Measurements from ENCODE around the gene CHD6.

The CHD6 gene

GRCh38 chr20:41476446-41476845 is 141.7 kb downstream of the CHD6 start:
- no peak overlapping the region for H2AFZ ChIP-seq
- peak overlapping the region; percentile 21 for H3K4me2 ChIP-seq (ENCODE audit: low read length)
- no peak overlapping the region for H3K9ac ChIP-seq
- no peaks in the 10 kb centered on the region for H3K36me3 ChIP-seq (ENCODE audit: control insufficient read depth, insufficient read depth, low read length)
- H3K4me3 ChIP-seq (ENCODE audit: low read depth, low read length): no peak overlapping the region
- TF ChIP-seq CTCF (IDR thresholded peaks at IDR 0.05): no peak
- H3K27ac ChIP-seq: no peak overlapping the region
- no peaks in the 10 kb centered on the region for H3K79me2 ChIP-seq
- H3K27me3 ChIP-seq (ENCODE audit: control insufficient read depth, insufficient read depth, low read length): no peaks in the 10 kb centered on the region
- peaks cover 4% of the 10 kb centered on the region for H3K9me3 ChIP-seq (ENCODE audit: control insufficient read depth, low read length)
- peaks cover 10% of the 10 kb centered on the region for H3K4me1 ChIP-seq

DNA sequence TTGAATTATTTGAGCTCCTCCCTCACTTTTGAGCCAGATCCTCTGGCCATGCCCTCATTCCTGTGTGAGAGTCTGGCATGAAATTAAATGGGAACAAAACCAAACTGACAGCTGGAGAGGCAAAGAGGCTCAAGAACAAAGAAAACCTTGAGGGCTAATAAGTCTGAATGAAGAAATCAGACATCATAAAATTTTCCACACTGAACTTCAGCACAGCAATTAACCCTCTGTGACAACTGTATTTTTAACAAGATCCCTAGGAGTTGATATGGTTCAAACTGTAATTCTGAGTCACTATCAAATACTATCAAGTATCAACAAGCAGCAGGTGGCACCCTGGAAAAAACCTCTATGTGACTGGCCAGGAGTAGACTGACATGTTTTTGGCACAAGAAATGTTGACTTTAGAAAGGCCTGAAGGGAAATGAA is 142.2 kb downstream of the CHD6 start:
- no peaks in the 10 kb centered on the region for H3K36me3 ChIP-seq (ENCODE audit: control insufficient read depth, insufficient read depth, low read length)
- peaks cover 10% of the 10 kb centered on the region for H3K4me1 ChIP-seq
- H3K9ac ChIP-seq: no peak overlapping the region
- H3K9me3 ChIP-seq (ENCODE audit: control insufficient read depth, low read length): peaks cover 4% of the 10 kb centered on the region
- no peak overlapping the region for H2AFZ ChIP-seq
- H3K4me3 ChIP-seq (ENCODE audit: low read depth, low read length): no peak overlapping the region
- H3K4me2 ChIP-seq (ENCODE audit: low read length): peak overlapping the region; percentile 21
- H3K27ac ChIP-seq: no peak overlapping the region
- no peaks in the 10 kb centered on the region for H3K79me2 ChIP-seq
- H3K27me3 ChIP-seq (ENCODE audit: control insufficient read depth, insufficient read depth, low read length): no peaks in the 10 kb centered on the region
- TF ChIP-seq CTCF (IDR thresholded peaks at IDR 0.05): no peak

- Histone ChIP-seq H3K27me3 (ENCODE audit: control insufficient read depth, insufficient read depth, low read length) (no peaks in the 10 kb centered on the region), H3K9me3 (ENCODE audit: control insufficient read depth, low read length) (peaks cover 4% of the 10 kb centered on the region), H2AFZ (no peak overlapping the region), H3K79me2 (no peaks in the 10 kb centered on the region), H3K27ac (no peak overlapping the region), H3K4me1 (peaks cover 10% of the 10 kb centered on the region), H3K4me2 (ENCODE audit: low read length) (no peak overlapping the region), H3K36me3 (ENCODE audit: control insufficient read depth, insufficient read depth, low read length) (no peaks in the 10 kb centered on the region), H3K4me3 (ENCODE audit: low read depth, low read length) (no peak overlapping the region), H3K9ac (no peak overlapping the region)
- TF ChIP-seq CTCF (IDR thresholded peaks at IDR 0.05): no peak
These were observed 142.7 kb downstream of the CHD6 start for GRCh38 chr20:41475503-41475902.

DNA sequence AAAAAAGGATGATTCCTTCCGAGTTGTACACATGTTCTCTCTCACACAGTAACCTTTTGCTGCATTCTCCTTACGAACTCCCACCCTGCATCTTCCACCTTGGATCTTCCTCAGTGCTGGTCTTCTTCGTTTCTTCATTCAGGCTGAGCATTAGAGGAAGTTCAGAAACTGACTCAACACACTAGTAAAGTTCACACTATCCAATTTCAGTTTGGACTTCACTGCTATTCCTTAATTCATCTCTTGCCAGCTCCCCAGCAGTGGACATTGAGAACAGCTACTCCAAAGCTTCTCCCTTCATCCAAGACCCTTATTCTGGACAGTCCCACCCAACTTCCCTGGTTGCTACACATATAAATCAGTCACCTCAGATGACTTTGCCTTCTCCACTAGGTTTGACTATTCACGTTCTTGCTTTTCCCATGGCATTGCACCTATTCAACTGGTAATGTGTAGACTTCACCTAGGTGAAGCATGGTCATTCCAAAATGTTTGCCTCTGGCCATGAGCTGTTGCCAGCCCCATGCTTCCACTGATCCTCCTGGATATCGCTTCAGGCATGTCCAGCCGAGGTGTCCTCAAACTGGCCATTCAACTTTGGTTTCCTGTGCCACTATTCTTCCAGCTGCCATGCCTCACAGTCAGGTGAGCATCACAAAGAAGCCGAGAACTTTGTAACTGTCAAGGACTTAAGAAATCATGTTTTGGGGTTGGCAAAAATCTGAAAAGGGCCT is 147.6 kb downstream of the CHD6 start:
- no peaks in the 10 kb centered on the region for H3K9me3 ChIP-seq (ENCODE audit: control insufficient read depth, low read length)
- H3K4me3 ChIP-seq (ENCODE audit: low read depth, low read length): no peak overlapping the region
- peaks cover under 1% of the 10 kb centered on the region for H3K4me1 ChIP-seq
- no peak overlapping the region for H3K4me2 ChIP-seq (ENCODE audit: low read length)
- H3K27ac ChIP-seq: peak overlapping the region; percentile 4
- no peak for TF ChIP-seq CTCF (IDR thresholded peaks at IDR 0.05)
- H3K9ac ChIP-seq: no peak overlapping the region
- no peak overlapping the region for H2AFZ ChIP-seq
- no peaks in the 10 kb centered on the region for H3K79me2 ChIP-seq
- no peaks in the 10 kb centered on the region for H3K27me3 ChIP-seq (ENCODE audit: control insufficient read depth, insufficient read depth, low read length)
- H3K36me3 ChIP-seq (ENCODE audit: control insufficient read depth, insufficient read depth, low read length): no peaks in the 10 kb centered on the region

GRCh38 chr20:41469868-41470267 is 148.3 kb downstream of the CHD6 start:
- Histone ChIP-seq H3K9me3 (ENCODE audit: control insufficient read depth, low read length) (no peaks in the 10 kb centered on the region), H3K27me3 (ENCODE audit: control insufficient read depth, insufficient read depth, low read length) (no peaks in the 10 kb centered on the region), H3K4me3 (ENCODE audit: low read depth, low read length) (no peak overlapping the region), H3K4me2 (ENCODE audit: low read length) (no peak overlapping the region), H2AFZ (no peak overlapping the region), H3K36me3 (ENCODE audit: control insufficient read depth, insufficient read depth, low read length) (no peaks in the 10 kb centered on the region), H3K9ac (no peak overlapping the region), H3K27ac (peak overlapping the region; percentile 4), H3K79me2 (no peaks in the 10 kb centered on the region), H3K4me1 (no peaks in the 10 kb centered on the region)
- TF ChIP-seq CTCF (IDR thresholded peaks at IDR 0.05): no peak

Data from parathyroid adenoma (tissue), 2 donors.